GM12878 (cell line): ENCODE measurements around the gene CBFA2T3. TPM values are rescaled to one million over a fixed set of nuclear protein-coding genes. Genes with fewer than 3 reads are reported as not detected.

Experiments used
- ATAC-seq: fragments of 200-7000 bp; cut with Tn5 transposase; 3 replicates; pipeline ENCODE4 v1.9.1; 2020; ENCODE audit warnings: mild to moderate bottlenecking, moderate library complexity
- BruUV-seq: library from RNA; stranded (reverse); fragments of 400-500 nt; replicated peaks from 2 replicates; lab custom pipeline; 2021; lab: Mats Ljungman, UMichigan
- CTCF ChIA-PET: fragments of 300-600 bp; sonication (Branson Sonifier 250); formaldehyde crosslinking; extraction: SDS; loops from one replicate; lab custom pipeline; 2021; ENCODE audit warnings: inconsistent platforms; lab: Yijun Ruan, JAX
- POLR2A ChIA-PET: fragments of 350-600 bp; formaldehyde crosslinking; extraction: SDS; loops from one replicate; lab custom pipeline; 2021; ENCODE audit warnings: inconsistent platforms; lab: Charles Lee
- RAD21 ChIA-PET: fragments of 300-600 bp; sonication (Branson Sonifier 250); formaldehyde crosslinking; loops from one replicate; lab custom pipeline; 2023; ENCODE audit warnings: antibody characterized with exemption; ENCODE audit not compliant: unreplicated experiment; lab: Charles Lee
- SMC1A ChIA-PET: fragments of 300-600 bp; sonication (Branson Sonifier 250); formaldehyde crosslinking; loops from one replicate; lab custom pipeline; 2023; ENCODE audit not compliant: unreplicated experiment, uncharacterized antibody; lab: Charles Lee
- DNase-seq: peaks from one replicate; pipeline ENCODE4 v3.0.0-alpha.2; 2011; ENCODE audit warnings: low read depth, low spot score
- FAIRE-seq: peaks from 3 replicates; lab custom pipeline; 2011; peaks lifted over from hg19 to GRCh38; lab: Jason Lieb, UNC
- H2AFZ ChIP-seq: 2 replicates; pipeline ENCODE4 v1.6.0; 2011; ENCODE audit warnings: low read depth, low read length, control low read depth; ENCODE audit not compliant: control insufficient read depth
- H3K27ac ChIP-seq: 2 replicates; pipeline ENCODE4 v1.5.1; 2011; ENCODE audit warnings: control low read depth; ENCODE audit not compliant: control insufficient read depth, insufficient read depth
- H3K27me3 ChIP-seq, 2 experiments: replicated peaks in 1 of 2; 2 replicates each; pipeline versions ENCODE4 v1.6.0 to v1.6.1; 2011; ENCODE audit warnings: low read length in 1 of 2; ENCODE audit not compliant: control insufficient read depth in 2 of 2, insufficient read depth in 2 of 2
- H3K36me3 ChIP-seq, 2 experiments: 2 replicates each; pipeline ENCODE4 v1.5.1; 2011; ENCODE audit warnings: low read length in 1 of 2; ENCODE audit not compliant: control insufficient read depth in 2 of 2, insufficient read depth in 2 of 2
- H3K4me1 ChIP-seq: 2 replicates; pipeline ENCODE4 v1.6.1; 2011; ENCODE audit warnings: mild to moderate bottlenecking, low read length, moderate library complexity, mixed read lengths; ENCODE audit not compliant: control insufficient read depth, insufficient read depth
- H3K4me2 ChIP-seq: 2 replicates; pipeline ENCODE4 v1.6.0; 2011; ENCODE audit warnings: control low read depth; ENCODE audit not compliant: control insufficient read depth, insufficient read depth
- H3K4me3 ChIP-seq: fragments of 200-600 bp; sonication (generic); 2 replicates; pipeline ENCODE4 v1.5.1; 2016
- H3K79me2 ChIP-seq: 2 replicates; pipeline ENCODE4 v1.6.0; 2011; ENCODE audit warnings: low read length; ENCODE audit not compliant: control insufficient read depth, insufficient read depth
- H3K9ac ChIP-seq: 2 replicates; pipeline ENCODE4 v1.8.0; 2011; ENCODE audit warnings: low read length, control low read depth, mixed read lengths; ENCODE audit not compliant: control insufficient read depth, insufficient read depth
- H3K9me3 ChIP-seq: replicated peaks from 3 replicates; pipeline ENCODE4 v1.5.1; 2011; ENCODE audit warnings: mild to moderate bottlenecking, low read length; ENCODE audit not compliant: control insufficient read depth, insufficient read depth
- H4K20me1 ChIP-seq: 2 replicates; pipeline ENCODE4 v1.6.0; 2011; ENCODE audit not compliant: control insufficient read depth, insufficient read depth
- CTCF ChIP-seq, 3 experiments: IDR thresholded peaks in 2 of 3; conservative IDR thresholded peaks in 1 of 3; 2 replicates each; pipeline ENCODE4 v1.5.1; 2011; ENCODE audit warnings: low read depth in 3 of 3, low read length in 3 of 3, mild to moderate bottlenecking in 3 of 3, control low read depth in 2 of 3, moderate library complexity in 2 of 3, inconsistent platforms in 1 of 3, mixed read lengths in 1 of 3; ENCODE audit not compliant: control insufficient read depth in 2 of 3, insufficient read depth in 1 of 3; ENCODE audit errors: extremely low read depth in 1 of 3
- GATAD2B ChIP-seq: fragments of 450-650 bp; conservative IDR thresholded peaks from 2 replicates; pipeline ENCODE4 v1.6.1; 2017; ENCODE audit warnings: low read depth, mild to moderate bottlenecking, moderate library complexity
- HDGF ChIP-seq: fragments of 450-650 bp; IDR thresholded peaks from 2 replicates; pipeline ENCODE4 v1.6.1; 2016; ENCODE audit warnings: antibody characterized with exemption
- IKZF1 ChIP-seq: fragments of 450-650 bp; conservative IDR thresholded peaks from 2 replicates; pipeline ENCODE4 v1.6.1; 2017; ENCODE audit warnings: antibody characterized with exemption, mild to moderate bottlenecking
- MLLT1 ChIP-seq: fragments of 450-650 bp; IDR thresholded peaks from 2 replicates; pipeline ENCODE4 v1.6.1; 2016; ENCODE audit warnings: mild to moderate bottlenecking
- MTA2 ChIP-seq: fragments of 450-650 bp; IDR thresholded peaks from 2 replicates; pipeline ENCODE4 v1.6.1; 2016; ENCODE audit warnings: low read depth, mild to moderate bottlenecking, moderate library complexity
- POLR2AphosphoS5 ChIP-seq: IDR thresholded peaks from 2 replicates; pipeline ENCODE4 v1.6.1; 2011; ENCODE audit warnings: mild to moderate bottlenecking, low read length, inconsistent platforms
- RAD21 ChIP-seq: IDR thresholded peaks from 2 replicates; pipeline ENCODE4 v1.6.1; 2011; ENCODE audit warnings: mild to moderate bottlenecking, low read depth, low read length, moderate library complexity; ENCODE audit not compliant: insufficient read depth
- RELB ChIP-seq: fragments of 450-650 bp; IDR thresholded peaks from 2 replicates; pipeline ENCODE4 v1.6.1; 2017; ENCODE audit warnings: low read depth, mild to moderate bottlenecking, moderate library complexity
- SMC3 ChIP-seq: IDR thresholded peaks from 2 replicates; pipeline ENCODE4 v1.6.1; 2011; ENCODE audit warnings: low read length, improper control_type of control experiment, borderline replicate concordance
- ZBTB33 ChIP-seq: fragments of 450-650 bp; IDR thresholded peaks from 2 replicates; pipeline ENCODE4 v1.6.1; 2017; ENCODE audit warnings: mild to moderate bottlenecking
- ZNF622 ChIP-seq: fragments of 450-650 bp; IDR thresholded peaks from 2 replicates; pipeline ENCODE4 v1.6.1; 2017; ENCODE audit warnings: mild to moderate bottlenecking, inconsistent platforms
- WGBS: methylation state at CpG from one replicate; pipeline ENCODE4 v1.1.6; 2016; ENCODE audit warnings: low lambda C conversion rate; ENCODE audit not compliant: insufficient replicate concordance, insufficient coverage; ENCODE audit errors: missing lambda C conversion rate; 5-methylcytosine and 5-hydroxymethylcytosine counted together
- in situ Hi-C: fragments of 300-500 bp; cut with MboI; formaldehyde crosslinking; loops from 9 replicates; pipeline ENCODE4 v1.14.3; 2018; ENCODE audit warnings: mixed read lengths
- intact Hi-C: fragments of 100-400 bp; cut with micrococcal nuclease; formaldehyde crosslinking; loops from one replicate; pipeline ENCODE4 v1.14.2; 2022; ENCODE audit not compliant: unreplicated experiment
- polyA plus RNA-seq, 11 experiments: library from polyadenylated mRNA; depleted of rRNA in 4 of 11; unstranded in 6 of 11; stranded (reverse) in 5 of 11; fragments of >200 nt; fragmentation: Nextera tagmentation in 4 of 11; fragmentation: Illumina TruSeq in 1 of 11; extraction: Ambion mirVana in 4 of 11; extraction: Trizol in 1 of 11; gene quantifications; 1 replicate in 1 of 11; 2 replicates in 10 of 11; pipeline versions ENCODE4 v1.2.1 to v1.2.3, GENCODE V29; 2011 to 2016; ENCODE audit warnings: inconsistent platforms in 2 of 11, missing spikeins in 2 of 11, low read depth in 1 of 11
- total RNA-seq, 4 experiments: library from RNA; depleted of rRNA in 3 of 4; stranded (reverse); fragments of >200 nt in 3 of 4; fragmentation: Illumina TruSeq in 1 of 4; extraction: Trizol in 1 of 4; gene quantifications; 2 replicates each; pipeline versions ENCODE4 v1.2.1 to v1.2.3, GENCODE V29; 2013 to 2021

Gene CBFA2T3
- total and polyA plus RNA-seq, 10 of the 15 experiments (the other 5 are each of a cell fraction or from before 2014, with no cell fraction given), result 0.69 to 42.6 (median 4.5) TPM

- Histone ChIP-seq H3K4me3 (peak overlapping the region; percentile 93), H3K9me3 (no peaks in the 10 kb centered on the region), H2AFZ (no peak overlapping the region), H3K9ac (peak overlapping the region; percentile 85), H3K4me2 (peak overlapping the region; percentile 96), H3K27ac (peak overlapping the region; percentile 89), H3K4me1 (peaks cover 67% of the 10 kb centered on the region), H3K79me2 (peaks cover 96% of the 10 kb centered on the region), H3K36me3 (peaks cover 0 to 8% of the 10 kb centered on the region in 2 experiments; a peak in 2 of 4 replicates), H3K27me3 (no peaks in the 10 kb centered on the region), H4K20me1 (no peaks in the 10 kb centered on the region)
- CTCF ChIA-PET, result interaction anchor here (0.6 to 2.8 kb wide), 6 partner anchors 8 to 235 kb away, joined by 3 to 11 read pairs (median 4); no protein-coding TSS in a partner anchor
- FAIRE-seq (no peak), ATAC-seq (peak; percentile 26), DNase-seq (no peak)
- RAD21 ChIA-PET, result interaction anchor here (0.6 to 3.9 kb wide), 7 partner anchors 11 to 195 kb away, joined by 3 to 37 read pairs (median 8); no protein-coding TSS in a partner anchor
- no TSS peak for BruUV-seq
- 18% methylated on average over 14 of the region's 15 CpGs for WGBS
- TF ChIP-seq ZNF622, result no peak
- TF ChIP-seq MTA2, result 0 out of 2 replicates have a peak, but pooled peaks have one; percentile 15
- TF ChIP-seq CTCF (IDR thresholded peaks at IDR 0.05 in 2 of 3, conservative IDR thresholded peaks at IDR 0.05 in 1 of 3; ENCODE audit: control insufficient read depth in 2 of 3, extremely low read depth in 1 of 3, insufficient read depth in 1 of 3, low read depth in 3 of 3, low read length in 3 of 3), result peak in 1 of 3 experiments; percentile 33; a peak in 2 of 6 replicates
- TF ChIP-seq RELB, result 0 out of 2 replicates have a peak, but pooled peaks have one; percentile 23
- 0 out of 2 replicates have a peak, but pooled peaks have one; percentile 33 for TF ChIP-seq GATAD2B
- TF ChIP-seq HDGF, result peak; percentile 52; the same call in 1 of the 2 replicates
- peak; percentile 24; the same call in 1 of the 2 replicates for TF ChIP-seq SMC3
- TF ChIP-seq RAD21, result peak; percentile 29; the same call in 1 of the 2 replicates
- peak; percentile 60 for TF ChIP-seq MLLT1
- TF ChIP-seq POLR2AphosphoS5, result no peak
- no peak for TF ChIP-seq ZBTB33
- TF ChIP-seq IKZF1, result 0 out of 2 replicates have a peak, but pooled peaks have one; percentile 66
- SMC1A ChIA-PET, result interaction anchor here (1.0 to 1.7 kb wide), 7 partner anchors 10 to 183 kb away, joined by 3 to 12 read pairs (median 4); no protein-coding TSS in a partner anchor
- in situ Hi-C loops, result no loop called here
- intact Hi-C loops, result loop anchor here (5.0 kb wide), 1 partner anchor 36 kb away; no protein-coding TSS in a partner anchor
- POLR2A ChIA-PET, result interaction anchor here (0.5 to 2.6 kb wide), 7 partner anchors 9 to 120 kb away, joined by 3 to 11 read pairs (median 5); no protein-coding TSS in a partner anchor
Observed at GRCh38 chr16:88973007-88973410, 4.0 kb downstream of the CBFA2T3 start.
